Stimulated activated CD4-positive, alpha-beta T cell treated with anti-CD3 and anti-CD28 coated beads, TNF-alpha, amount 100 ng/mL, for 1 hour (primary cell): ENCODE results near the gene HNRNPF.
A peak's percentile ranks its signal among the peaks of the same experiment; 100 is the strongest.
"Not testable (repeated sequence)": the region's sequence is repeated elsewhere in the genome, so short reads cannot be mapped to it uniquely, and the experiment has no call there.

ENCODE experiments used
- DNase-seq, 3 donors: peaks; one replicate each; pipeline ENCODE4 v3.0.0-alpha.2; 2020; ENCODE audit warnings: low read depth in 3 of 3, low spot score in 1 of 3

HNRNPF gene

DNA sequence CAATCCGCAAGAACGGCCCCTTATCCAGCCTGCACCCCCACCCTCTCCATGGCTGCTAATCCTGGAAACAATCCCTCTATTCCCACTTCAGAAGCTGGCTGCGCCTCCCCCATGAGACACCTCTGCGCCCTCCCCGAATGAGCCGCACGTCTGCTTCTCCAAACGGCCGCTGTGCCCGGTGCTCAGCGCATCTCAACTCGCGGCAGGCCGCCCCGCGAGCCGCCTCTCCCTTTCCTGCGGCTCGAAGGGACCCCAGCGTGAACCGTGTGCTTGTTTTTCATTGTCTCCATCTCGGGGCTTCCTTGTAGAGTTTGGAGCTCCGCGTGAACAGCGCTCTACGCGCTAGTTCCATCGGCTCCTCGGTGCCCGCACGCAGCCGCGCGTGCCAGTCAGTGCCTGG, 58.3 kb downstream of the HNRNPF start:
- DNase-seq = no peak

DNA sequence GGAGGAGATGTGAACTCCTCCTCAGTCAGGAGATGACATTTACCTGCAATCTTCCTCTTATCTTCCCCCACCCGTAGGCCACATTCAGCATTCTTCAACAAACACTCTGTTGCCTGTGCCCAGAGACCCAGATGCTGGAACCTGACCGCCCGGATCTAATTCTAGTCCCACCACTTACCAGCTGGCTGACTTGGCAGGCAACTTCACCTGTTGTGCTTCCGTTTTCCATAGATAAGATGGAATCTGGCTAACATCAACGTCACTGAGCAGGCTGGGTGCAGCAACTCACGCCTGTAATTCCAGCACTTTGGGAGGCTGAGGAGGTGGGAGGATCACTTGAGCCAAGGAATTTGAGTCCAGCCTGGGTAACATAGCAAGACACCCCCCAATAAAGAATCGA, 58.8 kb downstream of the HNRNPF start:
- no peak for DNase-seq

DNA sequence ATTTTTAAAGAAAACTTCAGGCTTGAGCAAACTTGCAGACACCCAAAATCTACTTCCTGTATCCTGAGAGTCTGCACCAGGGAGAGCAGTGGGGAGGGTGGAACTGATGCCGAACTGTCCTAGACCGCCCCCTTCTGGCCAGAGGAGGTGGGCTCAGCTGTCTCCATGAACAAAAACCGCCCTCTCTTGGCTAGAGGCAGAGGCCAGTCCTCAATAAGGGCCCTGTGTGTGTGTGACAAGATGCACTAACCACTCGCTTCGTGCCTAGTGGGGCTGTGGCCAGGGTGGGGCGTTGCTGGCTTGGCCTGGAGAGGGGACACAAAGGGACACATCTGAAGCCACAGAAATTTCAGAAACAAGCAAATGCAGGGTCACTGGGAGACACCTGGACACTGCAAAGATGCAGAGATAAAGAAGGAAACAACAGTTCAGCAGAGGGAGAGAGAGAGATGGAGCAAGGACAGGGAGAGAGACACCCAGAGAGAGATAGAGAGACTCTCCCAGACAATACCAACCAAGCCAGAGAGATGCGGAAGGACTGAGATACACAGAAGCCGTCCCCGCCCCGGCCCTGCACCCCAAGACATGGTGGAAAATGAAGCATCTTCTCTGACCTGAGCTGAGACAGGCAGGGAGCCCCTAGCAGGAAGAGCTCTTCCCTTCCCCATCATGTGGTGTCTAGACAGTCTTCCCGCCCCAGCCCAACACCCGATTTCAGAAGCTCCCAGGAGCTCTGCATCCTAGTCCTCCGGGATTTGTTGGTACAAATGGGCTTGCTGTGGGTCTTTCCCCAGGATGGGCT, 60.3 kb downstream of the HNRNPF start:
- peak; percentile 70 to 80 (median 73) for DNase-seq

- DNase-seq = no peak
These were observed 61.0 kb downstream of the HNRNPF start for GRCh38 chr10:43347997-43348396.

DNA sequence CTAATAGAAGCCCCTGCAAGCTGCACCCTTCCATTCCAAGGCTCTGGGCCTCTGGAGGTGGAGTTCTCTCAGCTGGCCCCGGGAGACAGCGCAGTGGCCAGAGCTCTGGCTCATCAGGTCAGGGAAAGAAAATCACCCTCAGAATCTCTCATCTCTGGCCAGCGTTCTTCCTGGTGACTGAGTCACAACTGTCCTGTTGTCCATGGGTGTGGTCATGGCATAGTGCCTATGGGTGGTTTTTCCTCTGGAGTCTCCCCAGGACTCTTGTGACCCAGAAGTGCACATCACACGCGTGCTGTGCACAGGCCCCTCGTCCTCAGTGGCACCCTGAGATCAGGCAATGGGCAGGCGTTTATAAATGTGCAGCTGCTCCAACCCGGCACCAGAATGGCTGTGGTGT, 64.9 kb downstream of the HNRNPF start:
- no peak for DNase-seq

DNA sequence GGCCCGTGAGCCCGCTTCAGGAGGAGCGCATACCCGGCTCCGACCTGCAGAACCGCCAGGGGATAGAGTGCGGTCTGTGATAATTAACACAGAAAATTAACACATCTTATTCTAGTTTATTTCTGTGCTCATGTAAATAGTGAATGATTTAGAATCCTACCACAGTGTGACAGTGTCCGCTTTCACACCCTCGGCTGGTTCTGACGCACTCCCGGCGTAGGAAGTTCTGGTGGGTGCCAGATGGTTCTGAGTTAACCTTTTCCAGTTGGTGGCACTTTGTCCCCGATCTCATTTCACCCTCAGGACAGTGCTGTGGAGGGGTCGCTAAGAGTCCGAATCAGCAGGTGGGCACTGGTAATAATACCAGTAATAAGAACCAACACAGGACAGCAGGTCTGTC, 65.9 kb downstream of the HNRNPF start:
- DNase-seq = no peak

GRCh38 chr10:43342279-43343125, 66.5 kb downstream of the HNRNPF start:
- no peak for DNase-seq

DNA sequence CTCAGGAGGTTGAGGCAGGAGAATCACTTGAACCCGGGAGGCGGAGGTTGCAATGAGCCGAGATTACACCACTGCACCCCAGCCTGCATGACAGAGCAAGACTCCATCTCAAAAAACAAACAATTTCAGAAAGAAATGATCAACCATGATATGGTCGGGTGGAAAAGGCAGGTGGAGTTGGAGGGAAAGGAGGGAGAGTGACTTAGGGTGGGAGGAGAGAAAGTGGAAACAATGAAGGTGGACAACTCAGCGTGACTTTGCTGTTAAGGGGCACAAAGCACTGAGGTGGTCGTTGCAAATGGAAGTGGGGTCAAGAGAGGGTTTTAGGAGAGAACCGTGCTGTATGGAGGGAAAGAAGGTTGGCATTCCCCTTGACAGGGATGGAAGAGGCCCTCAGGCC, 67.5 kb downstream of the HNRNPF start:
- no peak for DNase-seq

DNA sequence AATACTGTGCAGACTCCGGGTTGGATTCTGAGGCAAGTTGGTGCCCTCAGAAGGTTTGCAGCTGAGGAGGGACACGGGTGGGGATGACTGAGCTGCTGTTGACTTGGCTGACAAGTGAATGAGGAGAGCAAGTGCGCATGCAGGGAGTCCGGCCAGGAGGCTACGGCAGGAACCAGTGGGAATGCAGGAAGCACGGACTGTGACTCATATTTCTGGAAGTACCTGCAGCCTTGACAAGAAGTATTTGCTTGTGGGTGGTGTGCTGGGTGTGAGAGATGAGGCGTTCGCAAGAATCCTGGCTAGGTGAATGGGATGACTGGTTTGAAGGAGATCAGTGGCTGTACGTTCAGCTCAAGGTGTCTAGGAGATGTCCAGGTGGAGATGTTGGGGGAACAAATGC, 68.4 kb downstream of the HNRNPF start:
- no peak for DNase-seq

DNA sequence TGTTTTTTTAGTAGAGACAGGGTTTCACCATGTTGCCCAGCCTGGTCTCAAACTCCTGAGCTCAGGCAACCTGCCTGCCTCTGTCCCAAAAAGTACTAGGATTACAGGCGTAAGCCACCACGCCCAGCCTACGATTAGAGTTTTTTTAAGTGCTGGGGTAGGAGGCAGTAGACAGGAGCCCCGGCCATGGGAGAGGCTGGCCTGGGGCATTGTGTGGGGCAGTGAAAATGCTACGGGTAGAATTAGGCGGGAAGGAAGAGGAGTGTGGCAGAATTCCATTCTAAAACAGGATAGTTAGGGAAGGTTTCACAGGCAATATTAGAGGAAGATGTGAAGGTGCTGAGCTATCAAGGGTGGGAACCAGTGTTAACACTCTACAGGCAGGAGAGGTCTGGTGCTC, 68.9 kb downstream of the HNRNPF start:
- DNase-seq = no peak

GRCh38 chr10:43339136-43339535, 69.8 kb downstream of the HNRNPF start:
- DNase-seq = no peak

GRCh38 chr10:43338117-43338516, 70.9 kb downstream of the HNRNPF start:
- DNase-seq = no peak

- DNase-seq = not testable (repeated sequence)
These were observed 71.5 kb downstream of the HNRNPF start for GRCh38 chr10:43337536-43337935.

- DNase-seq = no peak
These were observed 72.2 kb downstream of the HNRNPF start for GRCh38 chr10:43336641-43337318.

DNA sequence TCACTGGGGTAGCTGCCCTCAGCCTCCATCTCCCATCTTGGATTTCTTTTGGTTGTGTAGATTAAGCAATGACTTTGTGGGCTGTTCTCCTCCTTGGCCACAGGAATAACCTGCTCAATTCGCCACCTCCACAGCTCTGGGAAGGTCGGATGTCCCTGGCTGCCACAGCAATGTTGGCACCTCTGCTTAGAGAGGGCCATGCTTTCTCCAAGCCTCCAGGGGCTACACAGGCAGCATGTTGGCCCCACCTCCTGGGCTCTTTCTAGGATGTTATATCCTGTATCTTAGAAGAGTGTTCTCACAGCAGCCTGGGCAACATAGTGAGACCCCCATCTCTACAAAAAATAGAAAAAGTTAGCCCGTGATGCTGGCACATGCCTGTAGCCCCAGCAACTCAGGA, 72.9 kb downstream of the HNRNPF start:
- no peak for DNase-seq
